Epithelial cell of esophagus (primary cell): ENCODE results near the gene COMP.

Experiments
- DNase-seq: peaks from one replicate; pipeline ENCODE4 v3.0.0; 2010; ENCODE audit warnings: low read depth
- H3K4me3 ChIP-seq: 2 replicates; pipeline ENCODE4 v1.5.1; 2011; ENCODE audit warnings: mild to moderate bottlenecking, low read length, control low read depth
- CTCF ChIP-seq: IDR thresholded peaks from 2 replicates; pipeline ENCODE4 v1.5.1; 2011; ENCODE audit warnings: low read depth, mild to moderate bottlenecking, low read length, control low read depth, inconsistent platforms; ENCODE audit not compliant: insufficient read depth; ENCODE audit errors: missing control alignments

COMP gene

GRCh38 chr19:18777301-18778075 is 13.6 kb downstream of the COMP start:
- DNase-seq = no peak
- no peak for TF ChIP-seq CTCF

GRCh38 chr19:18776736-18777135 is 14.4 kb downstream of the COMP start:
- peak; percentile 38 for DNase-seq
- no peak overlapping the region for H3K4me3 ChIP-seq
- no peak for TF ChIP-seq CTCF

More at GRCh38 chr19:18777301-18778075, 13.6 kb downstream of the COMP start:
- no peak overlapping the region for H3K4me3 ChIP-seq

GRCh38 chr19:18776288-18776594 is 14.9 kb downstream of the COMP start:
- TF ChIP-seq CTCF = no peak
- H3K4me3 ChIP-seq = no peak overlapping the region
- peak; percentile 36 for DNase-seq

- no peak for TF ChIP-seq CTCF
- no peak overlapping the region for H3K4me3 ChIP-seq
- DNase-seq = no peak
Observed at GRCh38 chr19:18775586-18776287, 15.4 kb downstream of the COMP start.

- no peak for TF ChIP-seq CTCF
- H3K4me3 ChIP-seq = no peak overlapping the region
- no peak for DNase-seq
Observed at GRCh38 chr19:18774782-18775444, 16.2 kb downstream of the COMP start.

GRCh38 chr19:18774107-18774506 is 17.0 kb downstream of the COMP start:
- no peak overlapping the region for H3K4me3 ChIP-seq
- TF ChIP-seq CTCF = no peak
- DNase-seq = no peak
